Activated CD4-positive, alpha-beta T cell treated with anti-CD3 and anti-CD28 coated beads for 36 hours (primary cell): Measurements from ENCODE around the gene FER. TPM values are rescaled to one million over a fixed set of nuclear protein-coding genes. Genes with fewer than 3 reads are reported as not detected.

Source experiments
- ATAC-seq: fragments of 200-7000 bp; cut with Tn5 transposase; one replicate; pipeline ENCODE4 v1.10.0; 2021; ENCODE audit warnings: mild to moderate bottlenecking, moderate library complexity
- CTCF ChIA-PET: fragments of 350-600 bp; sonication (Branson Sonifier 250); formaldehyde crosslinking; loops from one replicate; lab custom pipeline; 2021; ENCODE audit warnings: antibody characterized with exemption; lab: Charles Lee
- POLR2A ChIA-PET: fragments of 350-600 bp; sonication (Branson Sonifier 250); formaldehyde crosslinking; loops from one replicate; lab custom pipeline; 2021; ENCODE audit warnings: antibody characterized with exemption, inconsistent platforms; lab: Charles Lee
- DNase-seq: peaks from one replicate; pipeline ENCODE4 v3.0.0-alpha.2; 2020
- H3K27ac Mint-ChIP-seq: one replicate; pipeline ENCODE4 v1.8.0; 2021; ENCODE audit warnings: mixed read lengths
- H3K27me3 Mint-ChIP-seq: one replicate; pipeline ENCODE4 v1.8.0; 2021; ENCODE audit warnings: mixed read lengths
- H3K36me3 Mint-ChIP-seq: one replicate; pipeline ENCODE4 v1.8.0; 2021; ENCODE audit warnings: low read depth, mixed read lengths
- H3K4me1 Mint-ChIP-seq: one replicate; pipeline ENCODE4 v1.8.0; 2021; ENCODE audit warnings: mixed read lengths
- H3K4me3 Mint-ChIP-seq: one replicate; pipeline ENCODE4 v1.8.0; 2021; ENCODE audit warnings: mild to moderate bottlenecking, moderate library complexity, mixed read lengths
- H3K9me3 Mint-ChIP-seq: one replicate; pipeline ENCODE4 v1.8.0; 2021; ENCODE audit warnings: low read depth, mixed read lengths
- intact Hi-C, 2 experiments: fragments of 100-400 bp; cut with DNase I in 1 of 2; cut with micrococcal nuclease in 1 of 2; formaldehyde crosslinking; loops; one replicate each; pipeline versions ENCODE4 v1.14.2 to v1.15.1; 2022 to 2024; cut with DNase I, micrococcal nuclease
- total RNA-seq, 2 experiments: library from RNA; stranded (reverse); gene quantifications; one replicate each; pipeline ENCODE4 v1.2.3, GENCODE V29; 2021

FER gene
- total RNA-seq, 2 experiments from 2014 or later: 9.3 to 9.9 TPM

- POLR2A ChIA-PET: no interaction called here
- Mint-ChIP-seq H3K36me3 (no peaks in the 10 kb centered on the region), H3K27me3 (no peaks in the 10 kb centered on the region), H3K4me1 (no peaks in the 10 kb centered on the region), H3K4me3 (no peak overlapping the region), H3K27ac (no peak overlapping the region), H3K9me3 (no peaks in the 10 kb centered on the region)
- intact Hi-C loops: no loop called here
- DNase-seq (no peak), ATAC-seq (no peak)
- CTCF ChIA-PET: interaction anchor here (0.7 kb wide), 1 partner anchor 1361 kb away, joined by 3 read pairs; no protein-coding TSS in a partner anchor
Measured at GRCh38 chr5:109225716-109226625, 478.3 kb downstream of the FER start.

DNA sequence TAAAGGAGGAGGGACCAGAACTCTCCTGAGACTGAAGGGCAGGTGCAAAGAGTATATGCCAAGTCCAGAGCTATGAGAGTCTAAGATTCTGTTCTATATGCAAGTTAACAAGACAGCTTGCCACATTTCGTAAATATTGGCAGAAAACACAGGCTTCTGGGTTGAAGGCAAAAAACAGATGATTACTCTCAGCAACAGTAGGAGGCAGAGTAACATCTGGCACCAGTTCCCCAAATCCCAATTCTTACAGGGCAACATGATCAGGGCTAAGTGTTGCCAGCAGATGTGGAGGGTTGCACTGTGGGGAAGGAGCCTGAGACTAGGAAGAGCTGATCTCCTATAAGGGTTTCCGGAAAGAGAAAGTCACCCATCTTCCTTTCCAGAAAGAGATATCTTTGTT is 482.7 kb downstream of the FER start:
- peaks cover 3% of the 10 kb centered on the region for H3K9me3 Mint-ChIP-seq
- H3K27me3 Mint-ChIP-seq: peaks cover 3% of the 10 kb centered on the region
- H3K4me3 Mint-ChIP-seq: no peak overlapping the region
- ATAC-seq (no peak), DNase-seq (no peak)
- no peaks in the 10 kb centered on the region for H3K4me1 Mint-ChIP-seq
- ChIA-PET CTCF (no interaction called here), POLR2A (no interaction called here)
- peaks cover 3% of the 10 kb centered on the region for H3K36me3 Mint-ChIP-seq
- no peak overlapping the region for H3K27ac Mint-ChIP-seq
- intact Hi-C loops: no loop called here

DNA sequence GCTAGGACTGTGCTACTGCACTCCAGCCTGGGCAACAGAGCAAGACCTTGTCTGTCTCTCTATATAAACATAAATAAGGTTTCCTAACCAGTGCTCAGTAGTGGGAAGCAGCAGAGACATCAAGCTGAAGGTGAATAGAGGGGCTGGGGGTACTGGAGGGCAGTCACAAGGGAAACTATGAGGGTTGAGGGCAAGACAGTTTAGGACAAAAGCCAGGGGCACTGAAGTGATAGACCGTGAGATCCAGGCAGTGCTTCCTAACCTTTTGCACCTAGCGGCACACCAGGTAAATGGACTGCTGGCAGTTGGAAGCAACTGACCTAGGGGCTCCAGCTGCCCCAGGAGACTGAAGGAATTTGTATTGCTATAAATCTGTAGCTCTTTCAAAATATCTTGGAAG is 483.6 kb downstream of the FER start:
- peaks cover 3% of the 10 kb centered on the region for H3K27me3 Mint-ChIP-seq
- ChIA-PET CTCF (interaction anchor here (0.7 to 1.3 kb wide), 2 partner anchors 8 to 592 kb away, joined by 3 to 5 read pairs; no protein-coding TSS in a partner anchor), POLR2A (no interaction called here)
- DNase-seq (no peak), ATAC-seq (no peak)
- no peaks in the 10 kb centered on the region for H3K4me1 Mint-ChIP-seq
- H3K36me3 Mint-ChIP-seq: peaks cover 3% of the 10 kb centered on the region
- H3K4me3 Mint-ChIP-seq: no peak overlapping the region
- H3K27ac Mint-ChIP-seq: no peak overlapping the region
- intact Hi-C loops: no loop called here
- H3K9me3 Mint-ChIP-seq: peaks cover 6% of the 10 kb centered on the region

- peaks cover 3% of the 10 kb centered on the region for H3K27me3 Mint-ChIP-seq
- ChIA-PET POLR2A (no interaction called here), CTCF (no interaction called here)
Measured at GRCh38 chr5:109234381-109234780, 486.7 kb downstream of the FER start.

GRCh38 chr5:109239456-109239855 is 491.8 kb downstream of the FER start:
- no peaks in the 10 kb centered on the region for H3K27me3 Mint-ChIP-seq
- no peak overlapping the region for H3K4me3 Mint-ChIP-seq
- no peak overlapping the region for H3K27ac Mint-ChIP-seq
- intact Hi-C loops: no loop called here
- ATAC-seq (no peak), DNase-seq (no peak)
- H3K9me3 Mint-ChIP-seq: peaks cover 6% of the 10 kb centered on the region
- ChIA-PET CTCF (interaction anchor here (0.5 kb wide), 1 partner anchor 949 kb away, joined by 3 read pairs; no protein-coding TSS in a partner anchor), POLR2A (no interaction called here)
- peaks cover 2% of the 10 kb centered on the region for H3K4me1 Mint-ChIP-seq
- H3K36me3 Mint-ChIP-seq: peaks cover 5% of the 10 kb centered on the region

More at GRCh38 chr5:109234381-109234780, 486.7 kb downstream of the FER start:
- Mint-ChIP-seq H3K36me3 (peaks cover 5% of the 10 kb centered on the region), H3K27ac (no peak overlapping the region), H3K9me3 (peaks cover 6% of the 10 kb centered on the region), H3K4me1 (no peaks in the 10 kb centered on the region), H3K4me3 (no peak overlapping the region)
- intact Hi-C loops: no loop called here
- ATAC-seq (no peak), DNase-seq (no peak)

DNA sequence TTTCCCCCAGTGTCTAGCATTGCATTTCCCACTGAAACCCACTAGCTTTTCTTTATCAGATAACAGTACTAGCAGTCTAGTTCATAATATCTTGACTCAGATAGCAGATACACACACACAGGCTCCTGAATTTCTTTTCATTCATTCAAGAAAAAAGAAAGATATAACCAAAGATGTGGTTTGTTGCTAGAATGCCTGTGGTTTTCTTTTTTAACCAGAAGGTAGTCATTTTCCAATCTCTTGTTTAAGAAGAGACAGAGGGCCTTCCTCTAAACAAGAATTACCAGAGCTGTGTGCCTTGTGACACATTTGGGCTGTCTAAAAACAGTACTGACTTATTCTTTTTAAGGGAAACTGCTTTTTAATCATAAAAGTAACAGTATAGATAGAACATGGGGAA is 494.8 kb downstream of the FER start:
- DNase-seq (peak; percentile 7), ATAC-seq (peak; percentile 87)
- intact Hi-C loops: loop anchor here (5.0 to 10.0 kb wide), 2 partner anchors 162 to 165 kb away; partner anchors contain the start of gene PJA2 (in 2 of the 2)
- H3K27ac Mint-ChIP-seq: no peak overlapping the region
- CTCF ChIA-PET: no interaction called here
- POLR2A ChIA-PET: interaction anchor here (0.5 kb wide), 1 partner anchor 20 kb away, joined by 3 read pairs; no protein-coding TSS in a partner anchor
- H3K27me3 Mint-ChIP-seq: peaks cover 2% of the 10 kb centered on the region
- peaks cover 12% of the 10 kb centered on the region for H3K9me3 Mint-ChIP-seq
- peaks cover 2% of the 10 kb centered on the region for H3K4me1 Mint-ChIP-seq
- H3K36me3 Mint-ChIP-seq: peaks cover 12% of the 10 kb centered on the region
- no peak overlapping the region for H3K4me3 Mint-ChIP-seq

- Mint-ChIP-seq H3K9me3 (peaks cover 12% of the 10 kb centered on the region), H3K4me3 (no peak overlapping the region), H3K36me3 (peaks cover 12% of the 10 kb centered on the region), H3K4me1 (peaks cover 2% of the 10 kb centered on the region), H3K27me3 (peaks cover 2% of the 10 kb centered on the region), H3K27ac (no peak overlapping the region)
- no peak for ATAC-seq
- intact Hi-C loops: loop anchor here in 1 of 2 experiments (10.0 kb wide), 1 partner anchor 158 kb away; the partner anchor contains the start of gene PJA2
- POLR2A ChIA-PET: no interaction called here
- no peak for DNase-seq
- CTCF ChIA-PET: no interaction called here
Measured at GRCh38 chr5:109246395-109246794, 498.7 kb downstream of the FER start.
